NB4 (cell line): ENCODE data around the gene LYPLA2.

Experiments
- CTCF ChIP-seq: IDR thresholded peaks from one replicate; pipeline ENCODE4 v1.5.1; 2012; ENCODE audit warnings: low read depth, low read length
- MAX ChIP-seq: IDR thresholded peaks from 2 replicates; pipeline ENCODE4 v1.6.1; 2011; ENCODE audit warnings: low read depth, low read length
- POLR2A ChIP-seq: IDR thresholded peaks from 2 replicates; pipeline ENCODE4 v1.6.1; 2011; ENCODE audit warnings: mild to moderate bottlenecking; ENCODE audit not compliant: insufficient read length; ENCODE audit errors: extremely low read depth

- TF ChIP-seq MAX (no peak), CTCF (no peak), POLR2A (no peak)
Measured at GRCh38 chr1:23816361-23816760, 25.4 kb downstream of the LYPLA2 start.
